Smooth muscle cell (in vitro differentiated cells): ENCODE results near the gene TTC3. TPM values are rescaled to one million over a fixed set of nuclear protein-coding genes. Genes with fewer than 3 reads are reported as not detected.

Experiments
- DNase-seq: peaks from one replicate; lab custom pipeline; 2025; ENCODE audit not compliant: unreplicated experiment; lab: John Stamatoyannopoulos, UW
- H2AFZ ChIP-seq: fragments of 200-600 bp; sonication (generic); 2 replicates; pipeline ENCODE4 v1.6.0; 2016; ENCODE audit warnings: antibody characterized with exemption, low read depth, mild to moderate bottlenecking
- H3F3A ChIP-seq: fragments of 200-600 bp; sonication (generic); 2 replicates; pipeline ENCODE4 v1.6.0; 2017; ENCODE audit warnings: antibody characterized with exemption, low read depth
- H3K27ac ChIP-seq: fragments of 200-600 bp; sonication (generic); 2 replicates; pipeline ENCODE4 v1.5.1; 2016; ENCODE audit warnings: low read depth, mild to moderate bottlenecking
- H3K27me3 ChIP-seq: fragments of 200-600 bp; sonication (generic); 2 replicates; pipeline ENCODE4 v1.6.1; 2016; ENCODE audit warnings: low read depth, mild to moderate bottlenecking
- H3K36me3 ChIP-seq: fragments of 200-600 bp; sonication (generic); 2 replicates; pipeline ENCODE4 v1.5.1; 2016; ENCODE audit warnings: low read depth
- H3K4me1 ChIP-seq: fragments of 200-600 bp; sonication (generic); 2 replicates; pipeline ENCODE4 v1.5.1; 2016; ENCODE audit warnings: low read depth
- H3K4me2 ChIP-seq: fragments of 200-600 bp; sonication (generic); 2 replicates; pipeline ENCODE4 v1.6.0; 2016; ENCODE audit warnings: mild to moderate bottlenecking
- H3K4me3 ChIP-seq: fragments of 200-600 bp; sonication (generic); 2 replicates; pipeline ENCODE4 v1.5.1; 2016; ENCODE audit warnings: mild to moderate bottlenecking
- H3K79me2 ChIP-seq: fragments of 200-600 bp; sonication (generic); 2 replicates; pipeline ENCODE4 v1.6.0; 2016; ENCODE audit warnings: low read depth, mild to moderate bottlenecking
- H3K9ac ChIP-seq: fragments of 200-600 bp; sonication (generic); 2 replicates; pipeline ENCODE4 v1.6.0; 2016; ENCODE audit warnings: low read depth
- H3K9me3 ChIP-seq: fragments of 200-600 bp; sonication (generic); replicated peaks from 2 replicates; pipeline ENCODE4 v1.5.1; 2016; ENCODE audit warnings: low read depth
- H4K20me1 ChIP-seq: fragments of 200-600 bp; sonication (generic); 2 replicates; pipeline ENCODE4 v1.6.0; 2016; ENCODE audit warnings: low read depth
- WGBS: methylation state at CpG from one replicate; pipeline ENCODE4 v1.1.7; 2016; ENCODE audit warnings: low lambda C conversion rate; 5-methylcytosine and 5-hydroxymethylcytosine counted together
- polyA plus RNA-seq: library from polyadenylated mRNA; unstranded; fragments of >200 nt; fragmentation: Nextera tagmentation; extraction: Ambion mirVana; gene quantifications from 2 replicates; pipeline ENCODE4 v1.2.1, GENCODE V29; 2016
- total RNA-seq: library from RNA; depleted of rRNA; stranded (reverse); fragments of >200 nt; gene quantifications from 2 replicates; pipeline ENCODE4 v1.2.3, GENCODE V29; 2014
- TF ChIP-seq, protein P1 (sequence below): fragments of 200-600 bp; sonication (generic); IDR thresholded peaks from 2 replicates; pipeline ENCODE4 v1.5.1; 2017; ENCODE audit warnings: borderline replicate concordance, mild to moderate bottlenecking, antibody characterized with exemption; ENCODE audit not compliant: insufficient read depth, poor library complexity, severe bottlenecking

TTC3 gene
- total and polyA plus RNA-seq, 2 experiments from 2014 or later = 193 to 224 TPM

DNA sequence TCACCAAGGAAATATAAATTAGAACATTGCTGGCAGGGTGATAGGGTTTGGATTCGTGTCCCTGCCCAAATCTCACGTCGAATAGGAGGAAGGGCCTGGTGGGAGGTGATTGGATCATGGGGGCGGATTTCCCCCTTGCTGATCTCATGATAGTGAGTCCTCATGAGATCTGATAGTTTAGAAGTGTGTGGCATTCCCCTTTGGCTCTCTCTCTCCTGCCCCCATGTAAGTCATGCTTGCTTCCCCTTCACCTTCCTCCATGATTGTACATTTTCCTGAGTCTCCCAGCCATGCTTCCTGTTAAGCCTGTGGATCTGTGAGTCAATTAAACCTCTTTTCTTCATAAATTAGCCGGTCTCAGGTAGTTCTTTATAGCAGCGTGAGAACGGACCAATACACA, 133.4 kb downstream of the TTC3 start:
- 98% methylated on average over 7 of the region's 7 CpGs for WGBS
- TF ChIP-seq, protein P1, sequence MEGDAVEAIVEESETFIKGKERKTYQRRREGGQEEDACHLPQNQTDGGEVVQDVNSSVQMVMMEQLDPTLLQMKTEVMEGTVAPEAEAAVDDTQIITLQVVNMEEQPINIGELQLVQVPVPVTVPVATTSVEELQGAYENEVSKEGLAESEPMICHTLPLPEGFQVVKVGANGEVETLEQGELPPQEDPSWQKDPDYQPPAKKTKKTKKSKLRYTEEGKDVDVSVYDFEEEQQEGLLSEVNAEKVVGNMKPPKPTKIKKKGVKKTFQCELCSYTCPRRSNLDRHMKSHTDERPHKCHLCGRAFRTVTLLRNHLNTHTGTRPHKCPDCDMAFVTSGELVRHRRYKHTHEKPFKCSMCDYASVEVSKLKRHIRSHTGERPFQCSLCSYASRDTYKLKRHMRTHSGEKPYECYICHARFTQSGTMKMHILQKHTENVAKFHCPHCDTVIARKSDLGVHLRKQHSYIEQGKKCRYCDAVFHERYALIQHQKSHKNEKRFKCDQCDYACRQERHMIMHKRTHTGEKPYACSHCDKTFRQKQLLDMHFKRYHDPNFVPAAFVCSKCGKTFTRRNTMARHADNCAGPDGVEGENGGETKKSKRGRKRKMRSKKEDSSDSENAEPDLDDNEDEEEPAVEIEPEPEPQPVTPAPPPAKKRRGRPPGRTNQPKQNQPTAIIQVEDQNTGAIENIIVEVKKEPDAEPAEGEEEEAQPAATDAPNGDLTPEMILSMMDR = no peak
- H3K4me3 ChIP-seq = no peak overlapping the region
- peaks cover 18% of the 10 kb centered on the region for H3K36me3 ChIP-seq
- no peaks in the 10 kb centered on the region for H3K4me1 ChIP-seq
- no peak overlapping the region for H3K27ac ChIP-seq
- H3K4me2 ChIP-seq = no peak overlapping the region
- no peaks in the 10 kb centered on the region for H3K27me3 ChIP-seq
- H3K79me2 ChIP-seq = no peaks in the 10 kb centered on the region
- H4K20me1 ChIP-seq = peaks cover 8% of the 10 kb centered on the region
- no peak overlapping the region for H2AFZ ChIP-seq
- DNase-seq = no peak
- H3K9me3 ChIP-seq = no peaks in the 10 kb centered on the region
- H3F3A ChIP-seq = peaks cover 6% of the 10 kb centered on the region
- H3K9ac ChIP-seq = no peak overlapping the region

DNA sequence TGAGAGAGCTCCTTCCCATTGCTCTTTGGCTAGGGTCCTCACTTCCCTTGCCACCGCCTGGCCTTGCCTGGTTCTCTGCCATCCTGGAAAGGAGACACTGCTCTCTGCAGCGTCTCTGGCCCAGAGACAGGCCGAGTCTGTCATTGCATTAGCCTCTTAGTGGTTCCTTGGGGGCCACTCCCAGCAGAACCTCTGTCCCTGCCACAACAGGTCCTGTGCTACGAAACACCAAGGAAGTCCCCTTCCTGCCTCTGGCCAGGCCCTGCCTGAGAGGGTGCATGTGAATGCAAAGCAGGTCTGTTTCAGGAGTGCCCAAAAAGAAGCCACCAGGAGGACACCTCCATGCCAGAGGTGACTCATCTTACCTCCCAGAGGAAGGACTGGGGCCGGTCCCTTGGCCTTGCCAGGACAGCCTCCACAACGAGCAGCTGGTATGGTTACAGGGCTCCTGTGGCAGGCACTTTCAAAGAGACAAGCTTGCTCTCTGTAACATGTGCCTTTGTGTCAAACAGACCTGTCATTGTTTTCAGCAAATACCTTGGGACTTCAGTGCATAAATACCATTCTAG, 134.5 kb downstream of the TTC3 start:
- Histone ChIP-seq H3K4me1 (no peaks in the 10 kb centered on the region), H3K79me2 (no peaks in the 10 kb centered on the region), H3K9ac (no peak overlapping the region), H3K4me3 (no peak overlapping the region), H3K27me3 (no peaks in the 10 kb centered on the region), H3K27ac (no peak overlapping the region), H3K4me2 (no peak overlapping the region), H3F3A (peaks cover 6% of the 10 kb centered on the region), H4K20me1 (peaks cover 8% of the 10 kb centered on the region), H2AFZ (no peak overlapping the region), H3K36me3 (peaks cover 9% of the 10 kb centered on the region), H3K9me3 (no peaks in the 10 kb centered on the region)
- TF ChIP-seq, protein P1 = no peak
- DNase-seq = no peak
- WGBS = 78% methylated on average over 6 of the region's 6 CpGs

DNA sequence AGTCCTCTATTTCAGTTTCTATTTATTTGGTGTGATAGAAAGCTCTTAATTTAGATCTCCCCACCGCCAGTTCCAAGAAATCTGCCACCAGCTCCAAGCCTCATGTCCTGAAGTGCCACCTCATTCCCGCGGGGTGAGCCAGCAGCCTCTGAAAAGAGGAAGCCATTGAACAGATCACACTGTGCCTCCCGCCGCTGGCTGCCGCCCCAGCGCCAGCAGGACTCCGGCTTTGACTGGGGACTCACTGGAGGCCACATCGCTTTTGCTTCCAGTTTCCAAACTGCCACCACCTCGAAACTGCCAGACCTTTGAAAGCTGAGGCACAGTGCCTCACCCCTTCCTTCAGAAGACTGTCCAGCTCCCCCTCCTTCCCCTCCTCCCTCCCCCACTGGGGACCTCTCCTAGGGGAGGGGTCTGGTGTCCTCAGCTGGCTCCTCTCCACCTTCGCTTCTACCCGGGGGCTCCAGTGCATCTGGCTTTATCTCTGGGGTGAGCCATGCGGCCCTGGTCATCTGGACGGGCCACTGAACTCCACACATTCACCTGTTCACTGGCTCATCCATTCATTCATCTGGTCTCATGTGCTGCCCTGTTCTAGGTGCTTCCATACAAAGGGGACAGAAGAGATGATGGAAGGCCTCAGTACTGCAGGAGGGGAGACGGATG, 135.1 kb downstream of the TTC3 start:
- WGBS = 87% methylated on average over 14 of the region's 15 CpGs
- H2AFZ ChIP-seq = no peak overlapping the region
- H3K27me3 ChIP-seq = no peaks in the 10 kb centered on the region
- no peak for DNase-seq
- H3K4me2 ChIP-seq = no peak overlapping the region
- H3K27ac ChIP-seq = no peak overlapping the region
- no peaks in the 10 kb centered on the region for H3K9me3 ChIP-seq
- H4K20me1 ChIP-seq = peaks cover 1% of the 10 kb centered on the region
- H3K36me3 ChIP-seq = peaks cover 2% of the 10 kb centered on the region
- no peaks in the 10 kb centered on the region for H3F3A ChIP-seq
- H3K4me1 ChIP-seq = no peaks in the 10 kb centered on the region
- no peak overlapping the region for H3K9ac ChIP-seq
- TF ChIP-seq, protein P1 = no peak
- H3K79me2 ChIP-seq = no peaks in the 10 kb centered on the region
- H3K4me3 ChIP-seq = no peak overlapping the region

- H3K9ac ChIP-seq = no peak overlapping the region
- H3K36me3 ChIP-seq = no peaks in the 10 kb centered on the region
- no peaks in the 10 kb centered on the region for H4K20me1 ChIP-seq
- no peaks in the 10 kb centered on the region for H3K27me3 ChIP-seq
- TF ChIP-seq, protein P1 = no peak
- no peaks in the 10 kb centered on the region for H3K9me3 ChIP-seq
- H3K4me2 ChIP-seq = no peak overlapping the region
- 96% methylated on average over 15 of the region's 15 CpGs for WGBS
- H3F3A ChIP-seq = no peaks in the 10 kb centered on the region
- DNase-seq = no peak
- H3K79me2 ChIP-seq = no peaks in the 10 kb centered on the region
- H3K4me3 ChIP-seq = no peak overlapping the region
- H3K27ac ChIP-seq = no peak overlapping the region
- no peaks in the 10 kb centered on the region for H3K4me1 ChIP-seq
- no peak overlapping the region for H2AFZ ChIP-seq
These were observed 135.7 kb downstream of the TTC3 start for GRCh38 chr21:37208741-37209225.
